HepG2 (cell line): ENCODE measurements around the gene CBY1. TPM values are rescaled to one million over a fixed set of nuclear protein-coding genes. Genes with fewer than 3 reads are reported as not detected.

Source experiments
- DNMT3B ChIP-seq: conservative IDR thresholded peaks from 2 replicates; pipeline ENCODE4 v1.6.1; 2016; ENCODE audit warnings: missing biosample characterization, control low read depth
- ESRRA ChIP-seq: sonication (generic); formaldehyde crosslinking; IDR thresholded peaks from 2 replicates; pipeline ENCODE4 v1.5.1; 2020; ENCODE audit warnings: mild to moderate bottlenecking, low read depth, missing genetic modification reagents
- ETV6 ChIP-seq: sonication (generic); formaldehyde crosslinking; conservative IDR thresholded peaks from 2 replicates; pipeline ENCODE4 v1.4.0; 2020; ENCODE audit warnings: missing genetic modification reagents
- HCFC1 ChIP-seq: fragments of 150-350 bp; IDR thresholded peaks from 2 replicates; pipeline ENCODE4 v1.6.1; 2014; ENCODE audit warnings: low read depth, low read length
- HNF4A ChIP-seq: sonication (generic); formaldehyde crosslinking; IDR thresholded peaks from 2 replicates; pipeline ENCODE4 v1.4.0; 2020; ENCODE audit warnings: missing genetic modification reagents
- IRX3 ChIP-seq: sonication (generic); formaldehyde crosslinking; IDR thresholded peaks from 2 replicates; pipeline ENCODE4 v1.8.1; 2023; ENCODE audit warnings: mild to moderate bottlenecking, low read depth, missing genetic modification reagents, borderline replicate concordance
- KDM2A ChIP-seq: sonication (generic); formaldehyde crosslinking; IDR thresholded peaks from 2 replicates; pipeline ENCODE4 v1.4.0; 2020; ENCODE audit warnings: low read depth, missing genetic modification reagents, borderline replicate concordance
- MATR3 ChIP-seq: sonication (generic); formaldehyde crosslinking; IDR thresholded peaks from 2 replicates; pipeline ENCODE4 v1.4.0; 2020; ENCODE audit warnings: missing genetic modification reagents
- PHB2 ChIP-seq: fragments of 450-650 bp; IDR thresholded peaks from 2 replicates; pipeline ENCODE4 v1.6.1; 2018; ENCODE audit not compliant: partially characterized antibody
- PHF8 ChIP-seq: sonication (generic); formaldehyde crosslinking; IDR thresholded peaks from 2 replicates; pipeline ENCODE4 v1.5.0; 2020; ENCODE audit warnings: missing genetic modification reagents
- RERE ChIP-seq: IDR thresholded peaks from 2 replicates; pipeline ENCODE4 v1.6.1; 2016; ENCODE audit warnings: low read depth, missing genetic modification reagents, missing compliant biosample characterization
- STAG1 ChIP-seq: sonication (generic); formaldehyde crosslinking; IDR thresholded peaks from 2 replicates; pipeline ENCODE4 v1.4.0; 2020; ENCODE audit warnings: missing genetic modification reagents
- TEAD2 ChIP-seq: sonication (generic); formaldehyde crosslinking; IDR thresholded peaks from 2 replicates; pipeline ENCODE4 v1.9.0; 2021; ENCODE audit warnings: missing genetic modification reagents
- TEF ChIP-seq: sonication (generic); formaldehyde crosslinking; IDR thresholded peaks from 2 replicates; pipeline ENCODE4 v1.5.0; 2020; ENCODE audit warnings: missing genetic modification reagents
- TFDP2 ChIP-seq: sonication (generic); formaldehyde crosslinking; IDR thresholded peaks from 2 replicates; pipeline ENCODE4 v1.4.0; 2020; ENCODE audit warnings: missing genetic modification reagents
- THAP11 ChIP-seq: IDR thresholded peaks from 2 replicates; pipeline ENCODE4 v1.6.1; 2016; ENCODE audit warnings: missing biosample characterization, missing genetic modification reagents
- ZFX ChIP-seq: sonication (generic); formaldehyde crosslinking; IDR thresholded peaks from 2 replicates; pipeline ENCODE4 v1.4.0; 2020; ENCODE audit warnings: mild to moderate bottlenecking, low read depth, missing genetic modification reagents, moderate library complexity
- ZNF10 ChIP-seq: sonication (generic); formaldehyde crosslinking; IDR thresholded peaks from 2 replicates; pipeline ENCODE4 v1.4.0; 2020; ENCODE audit warnings: mild to moderate bottlenecking, low read depth, missing genetic modification reagents, borderline replicate concordance
- ZNF235 ChIP-seq: sonication (generic); formaldehyde crosslinking; IDR thresholded peaks from 2 replicates; pipeline ENCODE4 v1.8.1; 2023; ENCODE audit warnings: mild to moderate bottlenecking, missing genetic modification reagents, borderline replicate concordance
- ZNF484 ChIP-seq: sonication (generic); formaldehyde crosslinking; IDR thresholded peaks from 2 replicates; pipeline ENCODE4 v1.5.1; 2020; ENCODE audit warnings: mild to moderate bottlenecking, low read depth, missing genetic modification reagents, borderline replicate concordance
- ZNF816 ChIP-seq: sonication (generic); formaldehyde crosslinking; IDR thresholded peaks from 2 replicates; pipeline ENCODE4 v1.8.0; 2022; ENCODE audit warnings: missing genetic modification reagents, mild to moderate bottlenecking, borderline replicate concordance
- ZNF878 ChIP-seq: sonication (generic); formaldehyde crosslinking; IDR thresholded peaks from 2 replicates; pipeline ENCODE4 v1.8.1; 2023; ENCODE audit warnings: mild to moderate bottlenecking, missing genetic modification reagents, moderate library complexity
- ZSCAN21 ChIP-seq: sonication (generic); formaldehyde crosslinking; IDR thresholded peaks from 2 replicates; pipeline ENCODE4 v1.8.0; 2022; ENCODE audit warnings: mild to moderate bottlenecking, missing genetic modification reagents, moderate library complexity, borderline replicate concordance
- polyA plus RNA-seq, 8 experiments: library from polyadenylated mRNA; depleted of rRNA in 3 of 8; stranded (reverse) in 7 of 8; unstranded in 1 of 8; fragments of >200 nt; fragmentation: Illumina TruSeq in 4 of 8; extraction: Trizol in 4 of 8; gene quantifications; 2 replicates each; pipeline versions ENCODE4 v1.2.1 to v1.2.3, GENCODE V29; 2011 to 2016; ENCODE audit warnings: low read depth in 4 of 8, missing spikeins in 1 of 8, mixed read lengths in 1 of 8; ENCODE audit not compliant: insufficient read depth in 1 of 8
- total RNA-seq, 5 experiments: library from RNA; depleted of rRNA; stranded (reverse); fragments of >200 nt; fragmentation: Illumina TruSeq; extraction: Trizol; gene quantifications; 2 replicates each; pipeline ENCODE4 v1.2.3, GENCODE V29; 2016; ENCODE audit warnings: low read depth in 1 of 5
- TF ChIP-seq, protein P1 (sequence below): sonication (generic); formaldehyde crosslinking; IDR thresholded peaks from 2 replicates; pipeline ENCODE4 v1.5.1; 2020; ENCODE audit warnings: missing genetic modification reagents, mild to moderate bottlenecking, borderline replicate concordance

CBY1 gene
- total and polyA plus RNA-seq, 2 of the 13 experiments (the other 11 are each of a cell fraction or from before 2014, with no cell fraction given): 19.7 to 20.3 TPM

GRCh38 chr22:38694049-38694448, 37.6 kb downstream of the CBY1 start (continued):
- TF ChIP-seq IRX3 (CRISPR knock-in tag) (no peak), ZNF235 (CRISPR knock-in tag) (no peak), STAG1 (CRISPR knock-in tag) (no peak), HNF4A (CRISPR knock-in tag) (peak; percentile 76), KDM2A (CRISPR knock-in tag) (no peak), MATR3 (CRISPR knock-in tag) (no peak), PHB2 (no peak), TEF (CRISPR knock-in tag) (no peak), ZNF816 (CRISPR knock-in tag) (no peak), ZFX (CRISPR knock-in tag) (0 out of 2 replicates have a peak, but pooled peaks have one; percentile 23), HCFC1 (no peak), RERE (no peak), PHF8 (CRISPR knock-in tag) (no peak), TEAD2 (CRISPR knock-in tag) (no peak), ZNF878 (CRISPR knock-in tag) (no peak), ETV6 (CRISPR knock-in tag) (no peak), ZNF10 (CRISPR knock-in tag) (no peak), TFDP2 (CRISPR knock-in tag) (no peak), ZNF484 (no peak), ZSCAN21 (CRISPR knock-in tag) (no peak), ESRRA (CRISPR knock-in tag) (no peak), THAP11 (CRISPR knock-in tag) (0 out of 2 replicates have a peak, but pooled peaks have one; percentile 22), DNMT3B (no peak)
- TF ChIP-seq, protein P1, sequence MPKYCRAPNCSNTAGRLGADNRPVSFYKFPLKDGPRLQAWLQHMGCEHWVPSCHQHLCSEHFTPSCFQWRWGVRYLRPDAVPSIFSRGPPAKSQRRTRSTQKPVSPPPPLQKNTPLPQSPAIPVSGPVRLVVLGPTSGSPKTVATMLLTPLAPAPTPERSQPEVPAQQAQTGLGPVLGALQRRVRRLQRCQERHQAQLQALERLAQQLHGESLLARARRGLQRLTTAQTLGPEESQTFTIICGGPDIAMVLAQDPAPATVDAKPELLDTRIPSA (CRISPR knock-in tag): no peak
